GM19324 (cell line): Measurements from ENCODE around the gene MLEC.
"Not testable (repeated sequence)": the region's sequence is repeated elsewhere in the genome, so short reads cannot be mapped to it uniquely, and the experiment has no call there.

Experiments
- ATAC-seq: cut with Tn5 transposase; IDR thresholded peaks from one replicate; pipeline ENCODE4 v1.9.1; 2021; ENCODE audit warnings: mild to moderate bottlenecking, moderate library complexity; ENCODE audit not compliant: unreplicated experiment, low FRiP score

The MLEC gene

GRCh38 chr12:120720234-120720986, 33.5 kb downstream of the MLEC start:
- no peak for ATAC-seq

GRCh38 chr12:120720987-120721801, 34.2 kb downstream of the MLEC start:
- ATAC-seq, result no peak

GRCh38 chr12:120721866-120722265, 34.9 kb downstream of the MLEC start:
- ATAC-seq, result no peak

GRCh38 chr12:120722784-120723183, 35.8 kb downstream of the MLEC start:
- ATAC-seq, result no peak

- no peak for ATAC-seq
Observed at GRCh38 chr12:120724720-120725119, 37.8 kb downstream of the MLEC start.

GRCh38 chr12:120725151-120725658, 38.3 kb downstream of the MLEC start:
- ATAC-seq, result no peak

GRCh38 chr12:120725659-120726509, 38.9 kb downstream of the MLEC start, which contains the start of gene ACADS:
TSS of gene ACADS (plus strand) at chr12:120725826. CDS start at chr12:120725886, 60 bp downstream.
- ATAC-seq, result peak; percentile 96

GRCh38 chr12:120726510-120726793, 39.5 kb downstream of the MLEC start:
- no peak for ATAC-seq

GRCh38 chr12:120726961-120727360, 40.0 kb downstream of the MLEC start:
- ATAC-seq, result no peak

- ATAC-seq, result not testable (repeated sequence)
Observed at GRCh38 chr12:120732198-120732597, 45.2 kb downstream of the MLEC start.

- ATAC-seq, result no peak
Observed at GRCh38 chr12:120733574-120733973, 46.6 kb downstream of the MLEC start.

GRCh38 chr12:120734210-120734609, 47.3 kb downstream of the MLEC start:
- ATAC-seq, result no peak

- ATAC-seq, result no peak
Observed at GRCh38 chr12:120735181-120735580, 48.2 kb downstream of the MLEC start.

GRCh38 chr12:120736404-120737331, 49.7 kb downstream of the MLEC start:
- no peak for ATAC-seq

- no peak for ATAC-seq
Observed at GRCh38 chr12:120737557-120738251, 50.8 kb downstream of the MLEC start.

- ATAC-seq, result no peak
Observed at GRCh38 chr12:120738252-120739030, 51.5 kb downstream of the MLEC start.

GRCh38 chr12:120739031-120739762, 52.2 kb downstream of the MLEC start:
- no peak for ATAC-seq
